ENCODE results near the gene SLC39A2. TPM values are rescaled to one million over a fixed set of nuclear protein-coding genes. Genes with fewer than 3 reads are reported as not detected.
"Not testable (repeated sequence)": the region's sequence is repeated elsewhere in the genome, so short reads cannot be mapped to it uniquely, and the experiment has no call there.

The SLC39A2 gene
- polyA plus RNA-seq, 3 donors: 1.2 to 2.4 (median 2.2) TPM

DNA sequence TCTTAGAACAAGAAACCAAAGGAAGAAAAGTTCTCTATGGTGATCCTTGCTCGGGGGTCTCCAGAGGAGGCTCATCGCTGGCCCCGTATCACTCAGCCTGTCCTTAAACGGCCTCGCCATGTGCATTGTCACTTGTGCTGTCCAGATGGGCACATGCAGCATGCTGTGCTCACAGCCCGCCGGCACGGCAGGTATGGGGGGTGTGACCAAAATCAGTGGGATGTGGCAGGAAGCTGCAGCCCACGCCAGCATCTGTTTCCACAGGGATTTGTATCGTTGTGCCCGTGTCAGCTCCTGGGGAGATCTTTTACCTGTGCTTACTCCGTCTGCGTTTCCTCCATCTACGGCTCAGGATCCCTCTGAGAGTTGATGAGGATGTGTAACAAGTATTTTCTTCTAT, 2.6 kb upstream of the SLC39A2 start:
- DNase-seq: no peak

DNA sequence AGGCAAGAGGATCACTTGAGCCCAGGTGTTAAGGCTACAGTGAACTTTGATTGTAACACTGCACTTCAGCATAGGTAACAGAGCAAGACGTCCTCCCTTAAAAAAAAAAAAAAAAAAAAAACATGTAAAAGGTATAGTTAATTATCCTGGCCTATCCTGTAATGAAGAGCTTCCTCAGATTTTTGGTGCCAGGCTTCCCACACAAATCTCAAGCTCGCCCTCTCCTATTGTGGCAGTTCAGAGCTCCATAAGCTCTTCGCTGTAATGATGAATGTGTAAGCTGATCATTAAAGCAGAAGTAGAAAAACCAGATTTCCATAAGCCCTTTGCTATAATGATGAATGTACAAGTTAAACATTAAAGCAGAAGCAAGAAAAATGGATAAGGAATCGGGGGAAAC, 2.0 kb upstream of the SLC39A2 start:
- no peak for DNase-seq

DNA sequence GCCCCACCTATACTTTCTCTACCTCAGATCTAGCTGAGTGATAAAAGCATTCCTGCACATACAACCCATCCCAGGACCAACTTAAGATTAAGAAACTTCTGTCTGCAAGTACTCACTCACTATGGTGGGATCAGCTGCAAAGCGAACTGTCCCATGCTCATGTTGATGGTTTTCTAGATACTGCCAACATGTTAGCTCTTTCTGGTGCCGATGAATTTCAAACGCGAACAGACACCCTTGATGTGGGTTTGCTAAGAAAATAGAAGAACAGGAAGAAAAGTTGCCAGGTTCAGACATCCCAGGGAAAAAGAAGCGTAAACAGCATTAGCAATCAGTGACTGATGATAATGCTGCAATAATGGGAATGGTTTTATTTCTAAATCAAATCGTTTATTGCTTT, 1.5 kb upstream of the SLC39A2 start:
- no peak for DNase-seq

DNA sequence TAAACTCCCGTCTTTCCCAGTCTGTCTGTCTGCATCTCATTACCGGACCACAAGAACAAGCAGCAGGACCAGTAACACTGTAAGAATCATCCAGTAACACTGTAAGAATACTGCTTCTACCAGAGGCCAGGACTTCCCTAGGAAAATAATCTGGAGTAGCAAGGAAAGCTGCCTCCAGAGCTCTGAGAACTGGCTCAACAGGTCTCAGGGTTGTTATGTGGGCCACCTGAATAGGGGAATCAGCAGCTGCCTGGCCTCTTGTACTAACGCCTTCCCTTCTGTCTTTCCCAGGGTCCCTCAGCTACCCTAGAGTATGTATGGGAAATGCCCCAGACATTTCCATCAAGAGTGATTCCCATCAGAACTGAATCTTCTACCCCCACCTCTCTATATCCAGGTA, 954 bp upstream of the SLC39A2 start:
- DNase-seq: no peak

DNA sequence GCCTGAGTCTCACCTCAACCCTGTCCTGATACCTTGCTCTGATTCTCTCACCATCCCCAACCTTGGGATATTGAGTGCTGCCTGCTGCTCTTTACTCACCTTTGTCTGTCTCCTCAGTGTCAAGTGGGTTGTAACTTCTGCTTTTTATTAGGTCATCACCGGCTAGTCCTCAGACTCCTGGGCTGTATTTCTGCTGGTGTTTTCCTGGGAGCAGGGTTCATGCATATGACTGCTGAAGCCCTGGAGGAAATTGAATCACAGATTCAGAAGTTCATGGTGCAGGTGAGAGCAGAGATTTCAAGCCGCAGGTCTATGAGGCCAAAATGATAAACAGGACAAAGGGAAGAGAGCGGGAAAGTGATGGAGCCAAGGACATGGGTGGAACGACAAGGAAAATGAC, 498 bp downstream of the SLC39A2 start:
- no peak for DNase-seq

DNA sequence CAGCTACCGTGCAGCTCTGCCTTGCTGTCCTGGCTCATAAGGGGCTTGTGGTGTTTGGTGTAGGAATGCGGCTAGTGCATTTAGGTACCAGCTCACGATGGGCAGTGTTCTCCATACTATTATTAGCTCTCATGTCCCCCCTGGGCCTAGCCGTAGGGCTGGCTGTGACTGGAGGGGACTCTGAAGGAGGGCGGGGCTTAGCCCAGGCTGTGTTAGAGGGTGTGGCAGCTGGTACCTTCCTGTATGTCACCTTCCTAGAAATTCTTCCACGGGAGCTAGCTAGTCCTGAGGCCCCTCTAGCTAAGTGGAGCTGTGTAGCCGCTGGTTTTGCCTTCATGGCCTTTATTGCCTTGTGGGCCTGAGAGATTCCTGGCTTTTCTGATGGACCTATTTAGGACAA, 2.1 kb downstream of the SLC39A2 start:
- no peak for DNase-seq

DNA sequence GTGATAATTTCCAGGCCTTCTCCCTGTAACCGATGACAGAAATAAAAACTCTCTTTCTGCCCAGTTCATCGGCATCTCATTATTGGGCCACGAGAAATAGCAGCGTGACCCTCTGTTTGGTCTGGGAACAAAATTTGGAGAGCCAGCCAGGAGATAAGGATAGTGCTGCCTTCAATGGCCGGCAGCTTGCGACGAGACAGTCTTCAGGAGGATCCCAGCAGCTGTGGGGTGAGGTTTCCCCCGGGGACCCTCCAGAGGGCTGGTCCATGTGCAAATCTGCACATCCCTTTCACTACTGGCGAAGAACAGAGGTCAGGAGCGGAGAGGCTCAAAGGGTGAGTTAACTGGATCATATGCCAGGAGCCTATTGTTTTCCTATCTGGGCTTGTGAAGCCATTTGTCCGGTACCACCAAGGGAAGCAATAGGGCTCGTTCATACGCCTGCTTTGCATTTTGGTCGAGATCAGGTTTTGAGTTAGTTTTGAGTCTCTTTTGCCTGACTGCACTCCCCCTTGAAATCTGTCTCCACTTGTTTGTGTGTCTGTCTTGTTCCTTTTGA, 4.8 kb downstream of the SLC39A2 start:
- DNase-seq: no peak

DNA sequence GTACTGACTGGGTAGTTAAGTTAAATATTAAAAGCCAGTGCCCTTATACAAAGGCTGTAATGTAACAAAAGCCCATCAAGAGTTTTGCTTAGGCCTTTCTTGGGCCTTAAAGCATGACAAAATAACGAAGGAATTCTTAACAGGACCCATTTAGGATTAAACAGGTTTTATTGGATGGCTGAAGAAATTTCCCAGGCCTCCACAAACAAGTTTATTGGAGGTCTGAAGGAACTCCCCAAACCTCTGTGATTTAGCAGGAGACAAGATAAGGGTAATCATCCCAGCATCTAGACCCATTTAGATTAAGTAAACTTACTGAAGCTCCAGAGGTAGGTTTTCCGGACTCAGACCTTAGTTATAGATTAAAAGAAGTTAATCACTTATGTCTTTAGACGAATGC, 10.6 kb downstream of the SLC39A2 start:
- DNase-seq: not testable (repeated sequence)

DNA sequence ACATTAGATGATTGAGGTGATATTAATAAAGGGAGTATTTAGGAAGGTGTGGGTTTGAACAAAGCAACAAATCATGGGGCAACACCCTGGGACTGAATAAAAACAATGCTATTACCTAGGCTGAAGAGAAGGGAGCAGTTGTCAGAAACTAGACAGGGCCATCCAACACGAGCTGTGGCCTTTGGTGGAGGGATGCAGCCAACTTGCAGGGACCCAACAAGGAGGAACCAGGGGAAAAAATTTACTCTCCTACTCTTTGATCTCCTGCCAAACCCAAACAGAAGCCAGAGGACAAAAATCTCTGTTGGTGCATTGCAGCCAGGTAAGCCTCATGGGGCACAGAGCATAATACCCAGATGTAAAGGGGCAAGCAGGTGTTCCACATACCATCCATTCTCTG, 12.0 kb downstream of the SLC39A2 start:
- no peak for DNase-seq

DNA sequence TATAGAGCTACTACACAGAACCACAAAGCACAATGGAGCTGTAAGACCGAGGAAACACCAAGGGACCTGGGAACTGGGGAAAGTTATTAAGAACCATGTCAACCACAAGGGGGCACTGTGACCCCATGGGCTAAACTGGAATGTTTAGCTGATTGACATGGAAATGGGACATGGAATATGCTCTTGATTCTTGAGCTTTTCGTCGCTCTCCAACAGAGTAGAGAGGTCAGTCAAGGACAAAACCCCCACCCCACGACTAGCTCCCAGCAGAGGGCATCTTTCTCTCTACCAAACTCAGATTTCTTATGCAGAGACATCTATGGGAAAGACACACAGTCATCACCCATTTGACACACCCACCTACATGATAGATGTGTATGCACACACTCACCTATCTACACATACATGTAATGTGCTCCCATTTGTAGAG, 15.7 kb downstream of the SLC39A2 start:
- peak; percentile 91 for DNase-seq

DNA sequence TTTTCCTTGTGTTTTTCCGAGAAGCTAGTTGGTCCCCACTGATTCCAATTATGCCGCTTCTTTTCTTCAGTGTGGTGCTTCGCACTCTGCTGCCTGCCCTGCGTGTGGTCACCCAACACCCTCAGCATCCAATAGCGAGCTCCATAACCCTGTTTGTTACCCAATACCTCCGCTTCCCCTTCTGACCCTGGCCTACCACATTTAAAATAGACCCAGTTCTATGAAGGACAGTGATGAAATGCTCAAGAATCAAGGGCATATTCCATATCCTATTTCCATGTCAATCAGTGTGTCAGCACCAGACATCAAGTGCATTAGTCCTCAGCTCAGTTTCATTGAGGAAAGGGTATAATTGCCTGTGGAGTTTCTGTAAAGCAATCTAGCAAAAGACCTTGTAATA, 16.2 kb downstream of the SLC39A2 start:
- no peak for DNase-seq

DNA sequence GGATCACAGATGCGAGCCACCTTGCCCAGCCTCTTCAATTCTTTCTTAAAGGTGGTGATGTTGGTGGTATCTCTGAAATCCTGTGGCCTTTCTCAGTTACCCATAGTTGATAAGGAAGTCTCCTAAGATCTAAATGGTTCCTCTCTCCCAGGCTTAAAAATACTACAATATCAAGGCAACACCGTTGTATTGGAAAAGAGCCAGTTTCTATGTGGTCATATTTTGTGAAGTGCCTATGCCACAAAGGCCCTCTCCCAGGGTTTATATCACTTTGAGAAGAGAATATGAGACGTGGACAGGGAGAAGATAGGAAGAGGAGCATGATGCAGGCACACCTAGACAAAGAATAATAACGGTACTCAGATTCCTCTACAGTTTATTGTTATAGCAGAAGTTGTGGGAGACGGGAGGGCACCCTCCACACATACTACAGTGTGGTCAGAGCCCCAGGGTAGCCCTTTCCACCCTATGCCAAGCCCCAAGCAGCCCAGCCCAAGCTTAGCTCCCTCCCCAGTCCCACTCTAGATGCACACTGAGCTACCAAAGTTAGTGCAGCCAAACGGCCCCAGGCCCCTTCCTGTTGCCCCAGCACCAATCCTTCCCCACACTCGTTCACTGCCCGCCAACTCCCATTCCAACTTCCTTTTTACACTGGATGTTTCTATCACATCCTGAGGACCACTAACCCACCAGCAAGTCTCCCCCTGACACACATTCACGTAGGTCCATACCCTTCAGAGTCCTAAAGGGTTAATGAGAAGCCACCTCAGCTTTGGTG, 17.5 kb downstream of the SLC39A2 start:
- DNase-seq: no peak

DNA sequence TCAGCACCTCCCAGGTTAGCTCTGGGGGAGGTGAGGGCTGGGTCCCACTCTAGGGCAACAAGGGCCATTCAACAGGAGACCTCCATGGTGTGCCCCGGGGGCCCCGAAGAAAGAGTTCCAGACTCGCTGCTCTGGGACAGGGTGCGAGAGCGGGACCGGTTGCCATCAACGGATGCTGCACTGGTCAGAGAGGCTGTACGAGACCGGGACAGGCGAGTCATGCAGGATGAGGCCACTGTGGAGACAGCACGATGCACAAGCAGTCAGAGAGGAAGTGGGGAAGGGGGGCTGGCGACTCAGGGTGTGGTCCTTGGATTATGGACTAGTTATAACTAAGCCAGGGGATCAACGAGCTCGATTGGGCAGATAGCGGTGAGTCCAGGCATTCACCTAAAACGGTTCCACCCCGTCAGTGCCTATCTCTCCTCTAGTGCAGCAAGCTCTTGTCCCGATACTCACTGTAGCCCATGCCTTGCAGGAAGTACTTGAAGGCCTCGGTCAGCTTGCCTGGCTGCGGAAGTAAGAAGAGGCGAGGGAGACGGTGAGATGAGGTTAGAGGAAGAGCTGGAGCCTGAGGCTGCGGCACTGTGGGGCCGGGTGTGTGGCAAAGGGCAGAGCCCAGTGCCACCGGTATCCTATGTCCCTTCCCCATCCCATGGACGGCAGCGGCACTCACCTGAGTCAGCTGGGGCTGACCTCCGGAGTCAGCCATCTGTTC, 18.6 kb downstream of the SLC39A2 start:
- no peak for DNase-seq

DNA sequence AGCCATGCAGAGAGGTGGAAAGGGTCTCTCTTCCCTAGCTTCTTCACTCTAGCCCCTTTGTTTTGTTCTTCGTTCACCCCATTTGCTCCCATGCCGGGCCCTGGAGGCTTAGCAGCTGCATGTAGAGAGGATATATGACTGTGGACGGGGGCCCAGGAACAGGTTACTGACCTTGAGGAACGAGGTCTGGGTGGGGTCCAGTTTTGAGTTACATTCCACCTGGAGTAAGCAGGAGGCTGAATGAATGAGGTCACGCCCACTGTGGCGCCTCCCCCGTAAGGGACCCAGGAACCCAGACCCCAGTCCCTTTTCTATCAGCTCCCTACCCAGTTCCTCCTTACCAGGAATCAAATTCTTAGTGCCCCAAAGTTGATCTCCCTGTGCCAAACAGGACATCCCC, 19.2 kb downstream of the SLC39A2 start:
- no peak for DNase-seq

DNA sequence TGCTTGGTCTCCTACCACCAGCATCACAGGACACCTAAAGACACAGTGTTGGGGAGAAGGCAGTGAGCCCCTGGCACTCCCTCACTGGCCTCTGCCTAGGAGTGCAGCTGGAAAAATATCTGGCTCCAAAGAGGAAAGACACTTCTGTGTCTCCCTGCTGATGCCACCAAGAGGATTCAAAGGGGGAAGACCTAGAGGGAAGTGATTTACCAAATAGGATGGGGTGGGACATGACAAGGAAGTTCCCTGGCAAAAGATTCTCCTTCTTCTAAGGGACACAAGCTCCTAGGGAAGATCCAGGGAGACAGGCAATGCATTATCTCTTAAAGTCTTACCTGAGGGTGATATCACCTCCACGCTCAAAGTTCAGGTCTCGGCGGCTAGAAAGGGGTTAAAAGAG, 19.7 kb downstream of the SLC39A2 start:
- no peak for DNase-seq

DNA sequence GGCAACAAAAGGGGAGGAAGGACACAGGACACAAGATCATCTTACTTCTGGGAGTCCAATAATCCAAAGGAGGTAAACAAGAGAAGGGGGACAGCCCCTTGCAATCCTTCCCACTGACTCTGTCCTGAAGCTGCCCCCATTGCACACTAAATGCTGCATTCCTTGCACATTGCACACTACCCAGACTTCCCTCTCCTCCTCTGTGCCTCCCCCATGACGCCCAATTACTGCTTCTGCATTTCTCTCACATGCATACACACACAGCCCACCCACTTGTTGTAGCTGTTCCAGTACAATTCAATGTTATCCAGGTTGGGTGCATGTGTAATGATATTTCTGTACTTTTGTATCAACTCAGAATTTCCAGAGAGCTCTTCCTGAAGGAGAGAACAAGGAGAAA, 20.3 kb downstream of the SLC39A2 start:
- DNase-seq: no peak

DNA sequence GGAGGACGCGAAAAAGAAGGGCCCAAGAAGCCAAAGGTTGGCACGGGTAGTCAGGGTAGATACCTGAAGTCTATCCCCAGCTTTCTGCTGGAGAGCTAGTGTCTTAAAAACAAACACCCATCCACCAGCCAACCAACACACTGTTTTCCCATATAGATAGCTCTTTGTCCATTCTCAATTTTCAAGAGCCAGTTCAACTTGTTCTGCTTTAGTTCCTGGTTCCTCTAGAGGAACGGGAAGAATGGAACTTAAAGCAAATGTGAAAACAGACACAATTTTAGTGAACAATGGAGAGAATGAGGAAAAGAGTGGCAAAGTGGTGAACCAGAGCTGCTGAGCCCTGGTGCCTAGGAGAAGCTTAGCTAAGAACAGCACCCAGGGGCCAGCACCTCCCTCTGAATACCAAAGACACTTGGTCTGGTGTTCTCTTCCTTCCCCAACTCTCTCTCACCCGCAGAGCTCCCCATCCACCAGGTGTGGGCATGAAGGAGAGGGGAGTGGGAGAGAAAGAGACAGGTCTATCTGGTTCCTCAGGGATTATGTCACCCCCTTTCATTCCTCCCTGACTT, 22.0 kb downstream of the SLC39A2 start:
- DNase-seq: no peak

DNA sequence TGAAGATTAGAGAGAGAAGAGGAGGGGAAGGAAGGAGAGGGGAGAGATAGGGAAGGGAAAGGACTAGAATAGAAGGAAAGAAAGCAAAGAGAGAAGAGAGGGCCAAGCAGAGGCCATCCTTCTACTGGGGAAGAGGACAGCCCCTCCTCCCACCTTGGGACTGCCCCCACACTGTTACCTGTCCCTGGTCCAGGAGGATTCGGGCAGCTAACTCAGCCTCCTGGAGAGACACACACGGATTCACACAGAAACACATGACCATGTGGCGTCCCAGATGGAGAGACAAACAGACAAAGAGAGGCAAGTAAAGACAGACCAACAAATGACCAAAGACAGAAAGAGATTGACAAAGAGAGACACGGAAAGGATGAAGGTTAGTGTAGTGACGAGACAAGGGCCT, 23.6 kb downstream of the SLC39A2 start:
- DNase-seq: no peak

DNA sequence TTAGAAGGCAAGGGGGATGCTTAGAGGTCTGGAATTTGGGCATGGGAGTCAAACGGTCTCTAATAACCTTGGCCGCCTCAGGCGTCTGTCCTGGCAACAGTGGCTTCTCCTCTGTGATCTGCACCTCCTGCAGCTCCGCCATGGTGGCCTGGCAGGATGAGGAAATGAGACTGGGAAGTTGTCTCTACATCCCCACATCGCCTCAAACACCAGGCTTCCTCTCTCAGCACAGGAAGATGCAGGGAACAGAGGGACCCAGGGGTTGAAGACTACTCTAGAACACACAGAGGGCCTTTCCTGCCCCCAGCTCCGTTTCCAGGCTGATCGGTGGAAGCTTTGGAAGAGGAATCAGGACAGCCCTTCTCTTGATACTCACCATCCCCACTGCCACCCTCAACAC, 24.1 kb downstream of the SLC39A2 start:
- no peak for DNase-seq

DNA sequence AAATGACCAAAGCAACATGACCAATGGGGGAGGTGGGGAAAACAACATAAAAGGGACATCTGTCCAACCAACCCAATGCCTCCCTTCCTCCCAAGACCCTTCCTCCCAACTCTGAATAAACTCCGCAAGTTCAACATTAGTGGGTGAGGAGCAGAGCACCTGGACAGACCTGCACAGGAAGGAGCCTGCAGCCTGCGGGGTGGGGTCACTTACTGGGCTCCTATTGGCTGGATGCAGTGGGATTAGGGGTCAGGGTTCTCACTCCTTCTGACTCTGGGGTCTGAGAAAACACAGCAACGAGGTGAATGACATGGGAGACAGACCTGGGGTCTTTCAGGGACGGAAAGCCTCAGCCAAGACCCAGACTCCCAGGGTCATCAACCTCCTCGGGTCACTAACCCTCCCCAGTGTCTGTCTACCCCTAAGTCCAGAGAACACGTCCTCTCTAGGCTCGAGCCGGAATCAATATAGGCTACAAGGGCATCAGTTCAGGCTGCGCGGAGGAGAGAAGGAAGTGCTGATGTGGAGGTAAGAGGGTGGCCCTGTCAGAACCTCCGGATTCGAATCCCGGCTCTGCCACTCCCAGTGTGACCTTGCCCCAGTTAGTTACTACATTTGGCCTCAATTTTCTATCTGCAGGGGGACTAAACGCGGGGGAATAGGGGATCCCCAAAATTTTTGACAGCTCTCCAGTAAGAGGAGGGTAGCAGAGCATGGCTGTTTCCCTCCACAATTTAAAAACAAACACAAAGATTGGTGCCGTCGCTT, 24.9 kb downstream of the SLC39A2 start:
- DNase-seq: no peak

DNA sequence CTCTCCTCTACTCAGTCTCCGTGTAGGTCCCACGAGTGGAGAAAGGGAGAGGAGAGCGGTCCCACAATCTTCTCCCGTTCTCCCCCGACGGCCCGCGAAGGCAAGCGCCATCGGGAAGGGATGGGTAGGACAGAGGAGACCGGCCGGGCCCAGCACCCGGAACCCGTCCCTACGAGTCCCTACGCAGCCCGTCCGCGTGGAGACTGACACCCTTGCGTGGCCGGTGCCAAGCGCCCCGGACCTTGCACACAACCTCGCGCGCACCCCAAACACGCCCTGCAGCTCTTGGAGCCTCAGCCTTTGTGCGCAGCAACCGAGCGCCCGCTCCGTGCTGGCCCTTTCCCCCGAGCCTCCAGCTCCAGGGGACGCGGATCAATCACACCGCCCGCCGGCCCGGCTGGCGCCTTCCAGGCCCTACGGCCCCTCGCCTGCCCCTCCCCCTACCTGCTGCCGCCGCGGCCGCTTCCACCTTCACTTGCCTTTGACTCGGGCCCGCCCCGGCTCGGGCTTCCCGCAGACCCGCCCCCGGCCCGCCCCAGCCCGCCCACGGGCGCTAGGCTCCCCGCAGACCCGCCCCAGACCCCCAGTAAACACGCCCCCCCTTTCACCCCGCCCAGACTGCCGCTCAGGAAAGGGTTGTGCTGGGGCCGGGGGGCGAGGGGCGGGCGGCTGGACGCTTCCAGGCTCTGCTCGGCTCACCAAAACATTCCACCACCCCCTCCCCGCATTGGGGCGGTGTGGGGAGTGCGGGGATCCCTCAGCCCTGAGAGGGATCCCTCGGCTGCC, 25.7 kb downstream of the SLC39A2 start, which contains the start of gene NDRG2:
NDRG2 (minus strand) TSS at position 477 of the 786 bp plus-strand sequence. CDS start 1,746 bp downstream, outside the sequence.
- DNase-seq: peak; percentile 81

Measured in renal pelvis (tissue), 4 donors.